ENCODE data around the gene KIF4A. TPM values are rescaled to one million over a fixed set of nuclear protein-coding genes. Genes with fewer than 3 reads are reported as not detected.

Gene KIF4A
- total and polyA plus RNA-seq, 4 donors = 0.33 to 2.4 (median 0.64) TPM

GRCh38 chrX:70455366-70456202 lies 165.7 kb downstream of the KIF4A start:
- no peak for ATAC-seq (ENCODE audit: insufficient read depth, low FRiP score)
- Histone ChIP-seq H3K4me1 (ENCODE audit: control insufficient read depth in 5 of 5, insufficient read depth in 5 of 5, low read length in 5 of 5) (peaks cover 0 to 7% (median 0%) of the 10 kb centered on the region in 5 donors), H3K9ac (ENCODE audit: insufficient read depth in 1 of 2, low read length in 2 of 2) (peak overlapping the region in 1 of 2 donors; percentile 63), H3K9me3 (ENCODE audit: control insufficient read depth in 4 of 4, insufficient read depth in 3 of 4, low read length in 3 of 4) (no peaks in the 10 kb centered on the region), H3K27me3 (ENCODE audit: control insufficient read depth in 3 of 3, insufficient read depth in 3 of 3, low read length in 2 of 3) (no peaks in the 10 kb centered on the region), H3K36me3 (ENCODE audit: control insufficient read depth in 4 of 4, insufficient read depth in 4 of 4, low read length in 4 of 4) (no peaks in the 10 kb centered on the region), H3K27ac (ENCODE audit: low read depth in 1 of 2, low read length in 1 of 2) (peak overlapping the region; percentile 71 to 92), H3K4me3 (peak overlapping the region; percentile 33)
- no peak for TF ChIP-seq CTCF (IDR thresholded peaks at IDR 0.05; ENCODE audit: control extremely low read depth, extremely low read depth)
- WGBS, 2 donors = 24 to 37% methylated on average over 16 to 32 of the region's 32 CpGs
- DNase-seq = peak in 2 of 3 donors; percentile 14 to 16

GRCh38 chrX:70456256-70456655 lies 166.4 kb downstream of the KIF4A start:
- DNase-seq = peak in 1 of 3 donors; percentile 23
- no peaks in the 10 kb centered on the region for H3K36me3 ChIP-seq (ENCODE audit: control insufficient read depth in 4 of 4, insufficient read depth in 4 of 4, low read length in 4 of 4)
- no peak for ATAC-seq (ENCODE audit: insufficient read depth, low FRiP score)
- peak overlapping the region in 1 of 2 donors; percentile 63 for H3K9ac ChIP-seq (ENCODE audit: insufficient read depth in 1 of 2, low read length in 2 of 2)
- no peak overlapping the region for H3K4me3 ChIP-seq
- H3K27me3 ChIP-seq (ENCODE audit: control insufficient read depth in 3 of 3, insufficient read depth in 3 of 3, low read length in 2 of 3) = no peaks in the 10 kb centered on the region
- 36 to 46% methylated on average over 2 of the region's 2 CpGs for WGBS, 2 donors
- no peak for TF ChIP-seq CTCF (IDR thresholded peaks at IDR 0.05; ENCODE audit: control extremely low read depth, extremely low read depth)
- H3K9me3 ChIP-seq (ENCODE audit: control insufficient read depth in 4 of 4, insufficient read depth in 3 of 4, low read length in 3 of 4) = no peaks in the 10 kb centered on the region
- H3K27ac ChIP-seq (ENCODE audit: low read depth in 1 of 2, low read length in 1 of 2) = peak overlapping the region in 1 of 2 donors; percentile 9
- peaks cover 0 to 7% (median 0%) of the 10 kb centered on the region in 5 donors for H3K4me1 ChIP-seq (ENCODE audit: control insufficient read depth in 5 of 5, insufficient read depth in 5 of 5, low read length in 5 of 5)

- H3K36me3 ChIP-seq (ENCODE audit: control insufficient read depth in 4 of 4, insufficient read depth in 4 of 4, low read length in 4 of 4) = peaks cover 0 to 3% (median 0%) of the 10 kb centered on the region in 4 donors
- no peak overlapping the region for H3K4me3 ChIP-seq
- DNase-seq (no peak), ATAC-seq (ENCODE audit: insufficient read depth, low FRiP score) (no peak)
- H3K9ac ChIP-seq (ENCODE audit: insufficient read depth in 1 of 2, low read length in 2 of 2) = no peak overlapping the region
- peaks cover 0 to 5% (median 0%) of the 10 kb centered on the region in 5 donors for H3K4me1 ChIP-seq (ENCODE audit: control insufficient read depth in 5 of 5, insufficient read depth in 5 of 5, low read length in 5 of 5)
- no peaks in the 10 kb centered on the region for H3K9me3 ChIP-seq (ENCODE audit: control insufficient read depth in 4 of 4, insufficient read depth in 3 of 4, low read length in 3 of 4)
- H3K27me3 ChIP-seq (ENCODE audit: control insufficient read depth in 3 of 3, insufficient read depth in 3 of 3, low read length in 2 of 3) = no peaks in the 10 kb centered on the region
- TF ChIP-seq CTCF (IDR thresholded peaks at IDR 0.05; ENCODE audit: control extremely low read depth, extremely low read depth) = no peak
- 72 to 95% methylated on average over 2 of the region's 2 CpGs for WGBS, 2 donors
- H3K27ac ChIP-seq (ENCODE audit: low read depth in 1 of 2, low read length in 1 of 2) = no peak overlapping the region
Observed at GRCh38 chrX:70461026-70461425, 171.1 kb downstream of the KIF4A start.

All from lung (tissue), 12 donors.